Fibroblast of lung (primary cell): ENCODE results near the gene HMGN4. TPM values are rescaled to one million over a fixed set of nuclear protein-coding genes. Genes with fewer than 3 reads are reported as not detected.
A peak's percentile ranks its signal among the peaks of the same experiment; 100 is the strongest.

ENCODE experiments used
- DNase-seq, 2 donors: peaks; one replicate each; pipeline versions ENCODE4 v3.0.0 to v3.0.0-alpha.2; 2010; ENCODE audit warnings: low read depth in 2 of 2
- H2AFZ ChIP-seq: 2 replicates; pipeline ENCODE4 v1.5.1; 2012; ENCODE audit warnings: low read length, control low read depth, inconsistent platforms
- H3K27ac ChIP-seq: 2 replicates; pipeline ENCODE4 v1.5.1; 2011; ENCODE audit warnings: low read length, control low read depth; ENCODE audit not compliant: insufficient read depth
- H3K27me3 ChIP-seq: 2 replicates; pipeline ENCODE4 v1.5.1; 2011; ENCODE audit warnings: mild to moderate bottlenecking, low read length; ENCODE audit not compliant: control insufficient read depth, insufficient read depth
- H3K36me3 ChIP-seq: 2 replicates; pipeline ENCODE4 v1.5.1; 2011; ENCODE audit warnings: low read length; ENCODE audit not compliant: control insufficient read depth, insufficient read depth
- H3K4me1 ChIP-seq: 2 replicates; pipeline ENCODE4 v1.5.1; 2011; ENCODE audit warnings: low read length; ENCODE audit not compliant: control insufficient read depth, insufficient read depth; ENCODE audit errors: extremely low read depth
- H3K4me2 ChIP-seq: 2 replicates; pipeline ENCODE4 v1.5.1; 2011; ENCODE audit warnings: low read length, control low read depth; ENCODE audit not compliant: insufficient read depth; ENCODE audit errors: extremely low read depth
- H3K4me3 ChIP-seq, 4 experiments: fragments of 200-600 bp in 1 of 4; sonication (generic) in 1 of 4; replicated peaks in 1 of 4; 2 replicates each; pipeline ENCODE4 v1.5.1; 2011 to 2016; ENCODE audit warnings: low read length in 4 of 4, low read depth in 3 of 4, mild to moderate bottlenecking in 3 of 4, control low read depth in 2 of 4, inconsistent platforms in 1 of 4, mixed read lengths in 1 of 4; ENCODE audit not compliant: insufficient read depth in 1 of 4; ENCODE audit errors: control extremely low read depth in 1 of 4
- H3K79me2 ChIP-seq: 2 replicates; pipeline ENCODE4 v1.5.1; 2012; ENCODE audit warnings: mild to moderate bottlenecking, low read length, inconsistent platforms; ENCODE audit not compliant: control insufficient read depth, insufficient read depth
- H3K9ac ChIP-seq: 2 replicates; pipeline ENCODE4 v1.5.1; 2011; ENCODE audit warnings: mild to moderate bottlenecking, low read length, control low read depth; ENCODE audit not compliant: insufficient read depth
- H3K9me3 ChIP-seq: 2 replicates; pipeline ENCODE4 v1.5.1; 2012; ENCODE audit warnings: low read depth, low read length; ENCODE audit not compliant: control insufficient read depth, insufficient read depth
- H4K20me1 ChIP-seq: 2 replicates; pipeline ENCODE4 v1.5.1; 2011; ENCODE audit warnings: low read length; ENCODE audit not compliant: control insufficient read depth, insufficient read depth; ENCODE audit errors: extremely low read depth
- CTCF ChIP-seq, 2 donors: IDR thresholded peaks in 1 of 2; conservative IDR thresholded peaks in 1 of 2; 1 replicate in 1 of 2; 2 replicates in 1 of 2; pipeline ENCODE4 v1.5.1; 2011 to 2012; ENCODE audit warnings: low read length in 2 of 2, control low read depth in 1 of 2, inconsistent platforms in 1 of 2, low read depth in 1 of 2, mild to moderate bottlenecking in 1 of 2
- EZH2 ChIP-seq: IDR thresholded peaks from 2 replicates; pipeline ENCODE4 v1.5.1; 2012; ENCODE audit warnings: low read length, control low read depth, mild to moderate bottlenecking; ENCODE audit errors: missing control alignments
- polyA plus RNA-seq, 2 donors: library from polyadenylated mRNA; depleted of rRNA in 1 of 2; stranded (reverse) in 1 of 2; unstranded in 1 of 2; fragments of >200 nt; gene quantifications; 2 replicates each; pipeline ENCODE4 v1.2.1, GENCODE V29; 2011 to 2012; ENCODE audit warnings: missing spikeins in 1 of 2
- total RNA-seq: library from RNA; depleted of rRNA; stranded (reverse); fragments of >200 nt; gene quantifications from 2 replicates; pipeline ENCODE4 v1.2.1, GENCODE V29; 2014

The HMGN4 gene
- total and polyA plus RNA-seq, 2 donors (not counting 1 experiment from before 2014, with no cell fraction given): 74.9 to 111 TPM

GRCh38 chr6:26553264-26553634 is 15.1 kb downstream of the HMGN4 start:
- no peaks in the 10 kb centered on the region for H3K27me3 ChIP-seq
- no peak overlapping the region for H2AFZ ChIP-seq
- H3K79me2 ChIP-seq: no peaks in the 10 kb centered on the region
- no peak overlapping the region for H3K9ac ChIP-seq
- peak overlapping the region; percentile 37 to 82 (median 56) for H3K4me3 ChIP-seq
- no peaks in the 10 kb centered on the region for H3K36me3 ChIP-seq
- DNase-seq: peak; percentile 56 to 86
- H3K4me1 ChIP-seq: no peaks in the 10 kb centered on the region
- no peaks in the 10 kb centered on the region for H3K9me3 ChIP-seq
- H3K27ac ChIP-seq: no peak overlapping the region
- peak overlapping the region; percentile 82 for H3K4me2 ChIP-seq
- TF ChIP-seq EZH2: no peak
- TF ChIP-seq CTCF (conservative IDR thresholded peaks at IDR 0.05 in 1 of 2, IDR thresholded peaks at IDR 0.05 in 1 of 2; ENCODE audit: low read depth in 1 of 2, low read length in 2 of 2): no peak
- no peaks in the 10 kb centered on the region for H4K20me1 ChIP-seq

GRCh38 chr6:26553635-26554446 is 15.7 kb downstream of the HMGN4 start:
- no peak overlapping the region for H3K9ac ChIP-seq
- H3K4me3 ChIP-seq: peak overlapping the region; percentile 45 to 82 (median 56)
- no peak for TF ChIP-seq EZH2
- TF ChIP-seq CTCF (conservative IDR thresholded peaks at IDR 0.05 in 1 of 2, IDR thresholded peaks at IDR 0.05 in 1 of 2; ENCODE audit: low read depth in 1 of 2, low read length in 2 of 2): no peak
- no peaks in the 10 kb centered on the region for H4K20me1 ChIP-seq
- H3K4me1 ChIP-seq: no peaks in the 10 kb centered on the region
- H3K79me2 ChIP-seq: no peaks in the 10 kb centered on the region
- H3K27me3 ChIP-seq: no peaks in the 10 kb centered on the region
- no peaks in the 10 kb centered on the region for H3K9me3 ChIP-seq
- H3K36me3 ChIP-seq: no peaks in the 10 kb centered on the region
- H3K27ac ChIP-seq: peak overlapping the region; percentile 35
- H2AFZ ChIP-seq: no peak overlapping the region
- peak overlapping the region; percentile 82 for H3K4me2 ChIP-seq
- DNase-seq: peak; percentile 91 to 93

GRCh38 chr6:26554447-26554696 is 16.2 kb downstream of the HMGN4 start:
- Histone ChIP-seq H3K27ac (peak overlapping the region; percentile 15), H3K4me1 (no peaks in the 10 kb centered on the region), H3K36me3 (no peaks in the 10 kb centered on the region), H4K20me1 (no peaks in the 10 kb centered on the region), H3K9me3 (no peaks in the 10 kb centered on the region), H2AFZ (no peak overlapping the region), H3K27me3 (no peaks in the 10 kb centered on the region), H3K4me3 (peak overlapping the region; percentile 33 to 82 (median 45)), H3K79me2 (no peaks in the 10 kb centered on the region), H3K9ac (no peak overlapping the region), H3K4me2 (peak overlapping the region; percentile 65)
- no peak for TF ChIP-seq CTCF (conservative IDR thresholded peaks at IDR 0.05 in 1 of 2, IDR thresholded peaks at IDR 0.05 in 1 of 2; ENCODE audit: low read depth in 1 of 2, low read length in 2 of 2)
- TF ChIP-seq EZH2: no peak
- DNase-seq: no peak
